HepG2 (cell line): ENCODE measurements around the gene GPR183.

Source experiments
- BCL3 ChIP-seq: sonication (generic); formaldehyde crosslinking; IDR thresholded peaks from 2 replicates; pipeline ENCODE4 v1.5.1; 2020; ENCODE audit warnings: mild to moderate bottlenecking, missing genetic modification reagents, moderate library complexity
- CREBL2 ChIP-seq: sonication (generic); formaldehyde crosslinking; IDR thresholded peaks from 2 replicates; pipeline ENCODE4 v1.8.1; 2023; ENCODE audit warnings: missing genetic modification reagents, mild to moderate bottlenecking, borderline replicate concordance
- CTCF ChIP-seq: sonication (generic); formaldehyde crosslinking; IDR thresholded peaks from 2 replicates; pipeline ENCODE4 v1.5.0; 2020; ENCODE audit warnings: mild to moderate bottlenecking, missing genetic modification reagents, moderate library complexity
- GTF2F1 ChIP-seq: fragments of 150-350 bp; IDR thresholded peaks from 2 replicates; pipeline ENCODE4 v1.6.1; 2014; ENCODE audit warnings: low read length
- RFX5 ChIP-seq: IDR thresholded peaks from 2 replicates; pipeline ENCODE4 v1.6.1; 2011; ENCODE audit warnings: low read depth, low read length, improper control_type of control experiment
- ZHX1 ChIP-seq: sonication (generic); formaldehyde crosslinking; IDR thresholded peaks from 2 replicates; pipeline ENCODE4 v1.8.1; 2022; ENCODE audit warnings: low read depth, mild to moderate bottlenecking, missing genetic modification reagents

GRCh38 chr13:99311748-99312492 lies 4.7 kb upstream of the GPR183 start:
- no peak for TF ChIP-seq CREBL2 (CRISPR knock-in tag)
- no peak for TF ChIP-seq GTF2F1
- no peak for TF ChIP-seq CTCF (CRISPR knock-in tag)
- TF ChIP-seq BCL3 (CRISPR knock-in tag), result no peak
- TF ChIP-seq ZHX1 (CRISPR knock-in tag), result no peak
- TF ChIP-seq RFX5, result no peak
